SK-N-SH (cell line): ENCODE results near the gene ACACA. TPM values are rescaled to one million over a fixed set of nuclear protein-coding genes. Genes with fewer than 3 reads are reported as not detected.

Experiments used
- CTCF ChIA-PET: fragments of 300-600, 350-600 bp; formaldehyde crosslinking; extraction: SDS; loops from one replicate; lab custom pipeline; 2021; lab: Yijun Ruan, JAX
- POLR2A ChIA-PET: fragments of 350-600 bp; sonication (Branson Sonifier 250); formaldehyde crosslinking; extraction: SDS; loops from one replicate; lab custom pipeline; 2020; ENCODE audit warnings: antibody characterized with exemption, inconsistent platforms; lab: Yijun Ruan, JAX
- DNase-seq: peaks from one replicate; pipeline ENCODE4 v3.0.0; 2012
- H2AFZ ChIP-seq: fragments of 200-600 bp; sonication (generic); 2 replicates; pipeline ENCODE4 v1.8.1; 2016; ENCODE audit warnings: antibody characterized with exemption, mild to moderate bottlenecking, low read depth
- H3F3A ChIP-seq: fragments of 200-600 bp; sonication (generic); replicated peaks from 2 replicates; pipeline ENCODE3; 2016; ENCODE audit warnings: antibody characterized with exemption, mild to moderate bottlenecking; ENCODE audit not compliant: insufficient read depth
- H3K27ac ChIP-seq, 2 experiments: fragments of 200-500 bp in 1 of 2; fragments of 200-600 bp in 1 of 2; sonication (Bioruptor generic) in 1 of 2; sonication (generic), shearing (Covaris generic) in 1 of 2; 2 replicates each; pipeline versions ENCODE4 v1.5.1 to v1.6.1; 2014 to 2016; ENCODE audit warnings: low read depth in 2 of 2, inconsistent platforms in 1 of 2, low read length in 1 of 2, mild to moderate bottlenecking in 1 of 2, mixed read lengths in 1 of 2
- H3K27me3 ChIP-seq: fragments of 200-600 bp; sonication (generic), shearing (Covaris generic); 2 replicates; pipeline ENCODE4 v1.6.1; 2016; ENCODE audit warnings: mixed run types; ENCODE audit not compliant: insufficient read depth
- H3K36me3 ChIP-seq, 2 experiments: fragments of 200-500 bp in 1 of 2; fragments of 200-600 bp in 1 of 2; sonication (Bioruptor generic) in 1 of 2; sonication (generic) in 1 of 2; replicated peaks in 1 of 2; 2 replicates each; pipeline versions ENCODE3 to v1.5.1; 2014 to 2016; ENCODE audit warnings: low read length in 1 of 2, mild to moderate bottlenecking in 1 of 2; ENCODE audit not compliant: insufficient read depth in 2 of 2, control insufficient read depth in 1 of 2
- H3K4me1 ChIP-seq, 2 experiments: fragments of 200-500 bp in 1 of 2; fragments of 200-600 bp in 1 of 2; sonication (Bioruptor generic) in 1 of 2; sonication (generic), shearing (Covaris generic) in 1 of 2; 2 replicates each; pipeline versions ENCODE4 v1.5.1 to v1.6.1; 2014 to 2016; ENCODE audit warnings: low read depth in 1 of 2, low read length in 1 of 2, mixed run types in 1 of 2; ENCODE audit not compliant: insufficient read depth in 2 of 2, control insufficient read depth in 1 of 2
- H3K4me2 ChIP-seq: fragments of 200-600 bp; sonication (generic), shearing (Covaris generic); 2 replicates; pipeline ENCODE4 v1.6.1; 2017; ENCODE audit warnings: mixed run types
- H3K4me3 ChIP-seq, 2 experiments: fragments of 200-500 bp in 1 of 2; fragments of 200-600 bp in 1 of 2; sonication (Bioruptor generic) in 1 of 2; sonication (generic), shearing (Covaris generic) in 1 of 2; 2 replicates each; pipeline versions ENCODE4 v1.5.1 to v1.8.1; 2014 to 2016; ENCODE audit warnings: low read depth in 2 of 2, inconsistent platforms in 1 of 2, low read length in 1 of 2, mild to moderate bottlenecking in 1 of 2, mixed read lengths in 1 of 2, moderate library complexity in 1 of 2
- H3K79me2 ChIP-seq: fragments of 200-600 bp; sonication (generic); 2 replicates; pipeline ENCODE4 v1.8.1; 2017; ENCODE audit warnings: mild to moderate bottlenecking; ENCODE audit not compliant: insufficient read depth
- H3K9ac ChIP-seq: fragments of 200-600 bp; sonication (generic); 2 replicates; pipeline ENCODE4 v1.6.1; 2017; ENCODE audit warnings: mixed run types
- H3K9me2 ChIP-seq: fragments of 200-600 bp; sonication (generic); 2 replicates; pipeline ENCODE4 v1.6.1; 2017; ENCODE audit warnings: mixed run types
- H3K9me3 ChIP-seq: fragments of 200-600 bp; sonication (generic); 2 replicates; pipeline ENCODE4 v1.6.1; 2017; ENCODE audit warnings: mixed run types, mild to moderate bottlenecking, moderate library complexity
- H4K20me1 ChIP-seq: fragments of 200-600 bp; sonication (generic); 2 replicates; pipeline ENCODE4 v1.6.1; 2017; ENCODE audit warnings: mild to moderate bottlenecking, mixed run types; ENCODE audit not compliant: insufficient read depth
- EP300 ChIP-seq, 2 experiments: IDR thresholded peaks; 2 replicates each; pipeline versions ENCODE4 v1.4.0 to v1.6.1; 2012; ENCODE audit warnings: borderline replicate concordance in 1 of 2, low read depth in 1 of 2, low read length in 1 of 2
- FOSL2 ChIP-seq: IDR thresholded peaks from 2 replicates; pipeline ENCODE4 v1.4.0; 2012; ENCODE audit warnings: low read depth, mild to moderate bottlenecking, moderate library complexity, borderline replicate concordance
- FOXM1 ChIP-seq: IDR thresholded peaks from 2 replicates; pipeline ENCODE4 v1.4.0; 2012; ENCODE audit warnings: low read depth, mild to moderate bottlenecking
- IRF3 ChIP-seq: fragments of 150-350 bp; IDR thresholded peaks from 2 replicates; pipeline ENCODE4 v1.6.1; 2016; ENCODE audit warnings: mild to moderate bottlenecking, low read depth, low read length
- JUND ChIP-seq: IDR thresholded peaks from 2 replicates; pipeline ENCODE4 v1.4.0; 2012
- MAX ChIP-seq: IDR thresholded peaks from 2 replicates; pipeline ENCODE4 v1.4.0; 2012; ENCODE audit warnings: low read depth
- MEF2A ChIP-seq: IDR thresholded peaks from 2 replicates; pipeline ENCODE4 v1.4.0; 2012; ENCODE audit warnings: low read depth, borderline replicate concordance
- MXI1 ChIP-seq: IDR thresholded peaks from 2 replicates; pipeline ENCODE4 v1.6.1; 2012; ENCODE audit warnings: mild to moderate bottlenecking, low read depth, low read length, improper control_type of control experiment
- NFIC ChIP-seq: IDR thresholded peaks from 2 replicates; pipeline ENCODE4 v1.4.0; 2012; ENCODE audit warnings: borderline replicate concordance
- PBX3 ChIP-seq: IDR thresholded peaks from 2 replicates; pipeline ENCODE4; 2012
- RAD21 ChIP-seq: IDR thresholded peaks from 2 replicates; pipeline ENCODE4 v1.6.1; 2012; ENCODE audit warnings: mild to moderate bottlenecking, low read length
- RCOR1 ChIP-seq: fragments of 150-350 bp; IDR thresholded peaks from 2 replicates; pipeline ENCODE4 v1.6.1; 2017; ENCODE audit warnings: antibody characterized with exemption, low read length
- REST ChIP-seq: IDR thresholded peaks from 2 replicates; pipeline ENCODE4 v1.6.1; 2012; ENCODE audit warnings: mild to moderate bottlenecking, low read depth, low read length, moderate library complexity
- RXRA ChIP-seq: IDR thresholded peaks from 2 replicates; pipeline ENCODE4 v1.4.0; 2012; ENCODE audit warnings: low read depth, mild to moderate bottlenecking, borderline replicate concordance
- SIN3A ChIP-seq: IDR thresholded peaks from 2 replicates; pipeline ENCODE4 v1.6.1; 2012; ENCODE audit warnings: low read depth, mild to moderate bottlenecking, low read length, moderate library complexity, borderline replicate concordance
- SMC3 ChIP-seq: IDR thresholded peaks from 2 replicates; pipeline ENCODE4 v1.6.1; 2012; ENCODE audit warnings: low read depth, low read length, improper control_type of control experiment
- TAF1 ChIP-seq: IDR thresholded peaks from 2 replicates; pipeline ENCODE4 v1.6.1; 2012; ENCODE audit warnings: low read depth, mild to moderate bottlenecking, low read length, moderate library complexity, borderline replicate concordance
- TCF12 ChIP-seq: IDR thresholded peaks from 2 replicates; pipeline ENCODE4 v1.4.0; 2012
- USF1 ChIP-seq: IDR thresholded peaks from 2 replicates; pipeline ENCODE4 v1.4.0; 2012; ENCODE audit warnings: low read depth, borderline replicate concordance
- USF2 ChIP-seq: fragments of 150-350 bp; IDR thresholded peaks from 2 replicates; pipeline ENCODE4 v1.6.1; 2017; ENCODE audit warnings: antibody characterized with exemption, low read length, low read depth, borderline replicate concordance
- WGBS: methylation state at CpG from one replicate; pipeline ENCODE4 v1.1.6; 2017; ENCODE audit warnings: low lambda C conversion rate; 5-methylcytosine and 5-hydroxymethylcytosine counted together
- polyA plus RNA-seq, 3 experiments: library from polyadenylated mRNA; depleted of rRNA; stranded (reverse); fragments of >200 nt; gene quantifications; 2 replicates each; pipeline ENCODE4 v1.2.3, GENCODE V29; 2012

ACACA gene
- polyA plus RNA-seq, 1 of the 3 experiments (the other 2 are of a cell fraction) = 27.2 TPM

GRCh38 chr17:37082985-37083384 is 323.7 kb downstream of the ACACA start:
- no peak for TF ChIP-seq MAX
- no peak for TF ChIP-seq MXI1
- no peak for TF ChIP-seq RCOR1
- TF ChIP-seq USF2 = no peak
- TF ChIP-seq PBX3 = no peak
- no peak for TF ChIP-seq SMC3
- TF ChIP-seq FOXM1 = no peak
- no peak for TF ChIP-seq NFIC
- no peak for TF ChIP-seq REST
- no peak for TF ChIP-seq TCF12
- no peak for TF ChIP-seq RAD21
- TF ChIP-seq MEF2A = no peak
- no peak for TF ChIP-seq SIN3A
- TF ChIP-seq EP300 (IDR thresholded peaks at IDR 0.05; ENCODE audit: borderline replicate concordance in 1 of 2, low read depth in 1 of 2, low read length in 1 of 2) = no peak
- no peak for TF ChIP-seq TAF1
- TF ChIP-seq RXRA = no peak
- TF ChIP-seq JUND = no peak
- no peak for TF ChIP-seq IRF3
- TF ChIP-seq FOSL2 = no peak
- no peak for TF ChIP-seq USF1
- ChIA-PET CTCF (interaction anchor here (1.0 to 1.2 kb wide), 2 partner anchors 35 to 91 kb away, joined by 4 to 5 read pairs; no protein-coding TSS in a partner anchor), POLR2A (no interaction called here)
- Histone ChIP-seq H4K20me1 (no peaks in the 10 kb centered on the region), H3K27me3 (no peaks in the 10 kb centered on the region), H2AFZ (no peak overlapping the region), H3K36me3 (peaks cover 3 to 34% of the 10 kb centered on the region in 2 experiments), H3K9me3 (no peaks in the 10 kb centered on the region), H3K79me2 (no peaks in the 10 kb centered on the region), H3K4me1 (no peaks in the 10 kb centered on the region; a peak in 1 of 4 replicates), H3K9ac (no peak overlapping the region), H3K4me2 (no peak overlapping the region), H3K9me2 (no peaks in the 10 kb centered on the region), H3F3A (no peaks in the 10 kb centered on the region), H3K4me3 (no peak overlapping the region), H3K27ac (no peak overlapping the region)
- no peak for DNase-seq
- 100% methylated on average over 4 of the region's 4 CpGs for WGBS
